IMR-90 (cell line): ENCODE data around the gene SLC12A6.

Experiments used
- CTCF ChIP-seq: conservative IDR thresholded peaks from 2 replicates; pipeline ENCODE4 v1.5.1; 2012; ENCODE audit warnings: mild to moderate bottlenecking, low read depth, low read length, improper control_type of control experiment
- MAFK ChIP-seq: IDR thresholded peaks from 2 replicates; pipeline ENCODE4 v1.6.1; 2012; ENCODE audit warnings: low read depth, low read length, improper control_type of control experiment
- POLR2A ChIP-seq: IDR thresholded peaks from 2 replicates; pipeline ENCODE4 v1.6.1; 2012; ENCODE audit warnings: mild to moderate bottlenecking, low read depth, low read length
- RAD21 ChIP-seq: IDR thresholded peaks from 2 replicates; pipeline ENCODE4 v1.6.1; 2012; ENCODE audit warnings: low read length, improper control_type of control experiment

GRCh38 chr15:34349769-34350168 lies 12.2 kb upstream of the SLC12A6 start:
- no peak for TF ChIP-seq CTCF
- TF ChIP-seq MAFK, result no peak
- TF ChIP-seq RAD21, result no peak
- no peak for TF ChIP-seq POLR2A
